K562 (cell line): ENCODE measurements around the gene CREM. TPM values are rescaled to one million over a fixed set of nuclear protein-coding genes. Genes with fewer than 3 reads are reported as not detected.

Experiments
- KLF6 ChIP-seq: fragments of 250-450 bp; sonication (Bioruptor Pico); IDR thresholded peaks from 2 replicates; pipeline ENCODE4 v1.4.0; 2020; ENCODE audit warnings: mild to moderate bottlenecking, moderate library complexity, borderline replicate concordance
- SRSF9 ChIP-seq: fragments of 200-400 bp; formaldehyde crosslinking; IDR thresholded peaks from 2 replicates; pipeline ENCODE4 v1.6.1; 2017; ENCODE audit warnings: low read depth, low read length, borderline replicate concordance
- ZBTB1 ChIP-seq: sonication (generic); formaldehyde crosslinking; IDR thresholded peaks from 2 replicates; pipeline ENCODE4 v1.8.1; 2023; ENCODE audit warnings: missing genetic modification reagents, low read depth, mild to moderate bottlenecking, borderline replicate concordance
- ZNF778 ChIP-seq: fragments of 450-650 bp; formaldehyde crosslinking; IDR thresholded peaks from 2 replicates; pipeline ENCODE4 v1.4.0; 2020; ENCODE audit warnings: mild to moderate bottlenecking, moderate library complexity
- polyA plus RNA-seq, 8 experiments: library from polyadenylated mRNA; depleted of rRNA in 4 of 8; stranded (reverse) in 5 of 8; unstranded in 3 of 8; fragments of >200 nt; fragmentation: Nextera tagmentation in 2 of 8; fragmentation: Illumina TruSeq in 1 of 8; extraction: Ambion mirVana in 2 of 8; extraction: Trizol in 1 of 8; gene quantifications; 2 replicates each; pipeline versions ENCODE4 v1.2.1 to v1.2.3, GENCODE V29; 2011 to 2014; ENCODE audit warnings: inconsistent platforms in 1 of 8, missing spikeins in 1 of 8
- total RNA-seq, 7 experiments: library from RNA; depleted of rRNA in 6 of 7; stranded (reverse); fragments of >200 nt in 6 of 7; fragmentation: Illumina TruSeq in 2 of 7; extraction: Trizol in 2 of 7; gene quantifications; 2 replicates each; pipeline versions ENCODE4 v1.2.1 to v1.2.3, GENCODE V29; 2011 to 2021; ENCODE audit warnings: low replicate concordance in 1 of 7
- TF ChIP-seq, protein P1 (sequence below): fragments of 450-650 bp; formaldehyde crosslinking; IDR thresholded peaks from 2 replicates; pipeline ENCODE4 v1.4.0; 2020; ENCODE audit warnings: mild to moderate bottlenecking, mixed read lengths
- TF ChIP-seq, protein P2 (sequence below): fragments of 450-650 bp; IDR thresholded peaks from 2 replicates; pipeline ENCODE4 v1.6.1; 2014; ENCODE audit warnings: low read depth, mild to moderate bottlenecking, moderate library complexity, borderline replicate concordance
- TF ChIP-seq, protein P3 (sequence below), 2 experiments: IDR thresholded peaks in 1 of 2; conservative IDR thresholded peaks in 1 of 2; 2 replicates each; pipeline ENCODE4 v1.6.1; 2016; ENCODE audit warnings: low read depth in 2 of 2, mild to moderate bottlenecking in 1 of 2, missing compliant biosample characterization in 1 of 2, missing genetic modification characterization in 1 of 2, moderate library complexity in 1 of 2
- TF ChIP-seq, protein P4 (sequence below): fragments of 450-650 bp; IDR thresholded peaks from 2 replicates; pipeline ENCODE4 v1.6.1; 2016; ENCODE audit warnings: low read depth
- TF ChIP-seq, protein P5 (sequence below): fragments of 450-650 bp; IDR thresholded peaks from 2 replicates; pipeline ENCODE4 v1.6.1; 2016

The CREM gene
- total and polyA plus RNA-seq, 9 of the 15 experiments (the other 6 are each of a cell fraction or from before 2014, with no cell fraction given): 39.1 to 70.2 (median 48.3) TPM

DNA sequence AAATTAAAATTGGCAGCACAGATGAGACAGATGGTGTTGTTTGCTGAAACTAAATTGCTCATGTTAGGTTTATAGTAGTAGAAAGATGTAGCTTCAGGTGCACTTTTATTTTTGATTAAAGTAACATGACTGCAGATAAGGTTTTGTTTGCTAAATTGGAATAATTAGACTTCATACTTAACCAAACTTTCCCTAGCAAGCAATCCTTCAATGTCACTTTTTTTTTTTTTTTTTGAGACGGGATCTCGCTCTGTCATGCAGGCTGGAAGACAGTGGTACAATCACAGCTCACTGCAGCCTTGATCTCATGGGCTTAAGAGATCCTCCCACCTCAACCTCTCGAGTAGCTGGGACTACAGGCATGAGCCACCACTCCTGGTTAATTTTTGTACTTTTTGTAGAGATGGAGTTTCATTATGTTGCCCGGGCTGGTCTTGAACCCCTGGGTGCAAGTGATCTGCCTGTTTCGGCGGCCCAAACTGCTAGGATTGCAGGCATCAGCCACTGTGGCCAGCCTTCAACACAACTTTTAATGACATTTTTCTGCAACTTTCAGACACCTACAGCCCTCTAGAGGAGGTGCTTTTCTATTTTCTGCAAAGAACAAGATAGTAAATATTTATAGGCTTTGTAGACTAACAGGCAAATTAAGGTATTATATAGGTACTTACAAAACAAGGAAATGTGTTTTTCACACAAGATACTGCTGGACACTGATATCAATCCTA, 124.9 kb downstream of the CREM start (continued):
- TF ChIP-seq, protein P1, sequence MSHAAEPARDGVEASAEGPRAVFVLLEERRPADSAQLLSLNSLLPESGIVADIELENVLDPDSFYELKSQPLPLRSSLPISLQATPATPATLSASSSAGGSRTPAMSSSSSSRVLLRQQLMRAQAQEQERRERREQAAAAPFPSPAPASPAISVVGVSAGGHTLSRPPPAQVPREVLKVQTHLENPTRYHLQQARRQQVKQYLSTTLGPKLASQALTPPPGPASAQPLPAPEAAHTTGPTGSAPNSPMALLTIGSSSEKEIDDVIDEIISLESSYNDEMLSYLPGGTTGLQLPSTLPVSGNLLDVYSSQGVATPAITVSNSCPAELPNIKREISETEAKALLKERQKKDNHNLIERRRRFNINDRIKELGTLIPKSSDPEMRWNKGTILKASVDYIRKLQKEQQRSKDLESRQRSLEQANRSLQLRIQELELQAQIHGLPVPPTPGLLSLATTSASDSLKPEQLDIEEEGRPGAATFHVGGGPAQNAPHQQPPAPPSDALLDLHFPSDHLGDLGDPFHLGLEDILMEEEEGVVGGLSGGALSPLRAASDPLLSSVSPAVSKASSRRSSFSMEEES (CRISPR knock-in tag): no peak
- TF ChIP-seq, protein P2, sequence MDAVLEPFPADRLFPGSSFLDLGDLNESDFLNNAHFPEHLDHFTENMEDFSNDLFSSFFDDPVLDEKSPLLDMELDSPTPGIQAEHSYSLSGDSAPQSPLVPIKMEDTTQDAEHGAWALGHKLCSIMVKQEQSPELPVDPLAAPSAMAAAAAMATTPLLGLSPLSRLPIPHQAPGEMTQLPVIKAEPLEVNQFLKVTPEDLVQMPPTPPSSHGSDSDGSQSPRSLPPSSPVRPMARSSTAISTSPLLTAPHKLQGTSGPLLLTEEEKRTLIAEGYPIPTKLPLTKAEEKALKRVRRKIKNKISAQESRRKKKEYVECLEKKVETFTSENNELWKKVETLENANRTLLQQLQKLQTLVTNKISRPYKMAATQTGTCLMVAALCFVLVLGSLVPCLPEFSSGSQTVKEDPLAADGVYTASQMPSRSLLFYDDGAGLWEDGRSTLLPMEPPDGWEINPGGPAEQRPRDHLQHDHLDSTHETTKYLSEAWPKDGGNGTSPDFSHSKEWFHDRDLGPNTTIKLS: no peak
- TF ChIP-seq, protein P3, sequence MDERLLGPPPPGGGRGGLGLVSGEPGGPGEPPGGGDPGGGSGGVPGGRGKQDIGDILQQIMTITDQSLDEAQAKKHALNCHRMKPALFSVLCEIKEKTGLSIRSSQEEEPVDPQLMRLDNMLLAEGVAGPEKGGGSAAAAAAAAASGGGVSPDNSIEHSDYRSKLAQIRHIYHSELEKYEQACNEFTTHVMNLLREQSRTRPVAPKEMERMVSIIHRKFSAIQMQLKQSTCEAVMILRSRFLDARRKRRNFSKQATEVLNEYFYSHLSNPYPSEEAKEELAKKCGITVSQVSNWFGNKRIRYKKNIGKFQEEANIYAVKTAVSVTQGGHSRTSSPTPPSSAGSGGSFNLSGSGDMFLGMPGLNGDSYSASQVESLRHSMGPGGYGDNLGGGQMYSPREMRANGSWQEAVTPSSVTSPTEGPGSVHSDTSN (CRISPR knock-in tag; IDR thresholded peaks at IDR 0.05; ENCODE audit: low read depth): no peak
- TF ChIP-seq, protein P3 (tag; conservative IDR thresholded peaks at IDR 0.05; ENCODE audit: low read depth): peak; percentile 83
- TF ChIP-seq SRSF9 (no peak), KLF6 (CRISPR knock-in tag) (no peak), ZNF778 (CRISPR knock-in tag) (no peak), ZBTB1 (no peak)
- TF ChIP-seq, protein P4, sequence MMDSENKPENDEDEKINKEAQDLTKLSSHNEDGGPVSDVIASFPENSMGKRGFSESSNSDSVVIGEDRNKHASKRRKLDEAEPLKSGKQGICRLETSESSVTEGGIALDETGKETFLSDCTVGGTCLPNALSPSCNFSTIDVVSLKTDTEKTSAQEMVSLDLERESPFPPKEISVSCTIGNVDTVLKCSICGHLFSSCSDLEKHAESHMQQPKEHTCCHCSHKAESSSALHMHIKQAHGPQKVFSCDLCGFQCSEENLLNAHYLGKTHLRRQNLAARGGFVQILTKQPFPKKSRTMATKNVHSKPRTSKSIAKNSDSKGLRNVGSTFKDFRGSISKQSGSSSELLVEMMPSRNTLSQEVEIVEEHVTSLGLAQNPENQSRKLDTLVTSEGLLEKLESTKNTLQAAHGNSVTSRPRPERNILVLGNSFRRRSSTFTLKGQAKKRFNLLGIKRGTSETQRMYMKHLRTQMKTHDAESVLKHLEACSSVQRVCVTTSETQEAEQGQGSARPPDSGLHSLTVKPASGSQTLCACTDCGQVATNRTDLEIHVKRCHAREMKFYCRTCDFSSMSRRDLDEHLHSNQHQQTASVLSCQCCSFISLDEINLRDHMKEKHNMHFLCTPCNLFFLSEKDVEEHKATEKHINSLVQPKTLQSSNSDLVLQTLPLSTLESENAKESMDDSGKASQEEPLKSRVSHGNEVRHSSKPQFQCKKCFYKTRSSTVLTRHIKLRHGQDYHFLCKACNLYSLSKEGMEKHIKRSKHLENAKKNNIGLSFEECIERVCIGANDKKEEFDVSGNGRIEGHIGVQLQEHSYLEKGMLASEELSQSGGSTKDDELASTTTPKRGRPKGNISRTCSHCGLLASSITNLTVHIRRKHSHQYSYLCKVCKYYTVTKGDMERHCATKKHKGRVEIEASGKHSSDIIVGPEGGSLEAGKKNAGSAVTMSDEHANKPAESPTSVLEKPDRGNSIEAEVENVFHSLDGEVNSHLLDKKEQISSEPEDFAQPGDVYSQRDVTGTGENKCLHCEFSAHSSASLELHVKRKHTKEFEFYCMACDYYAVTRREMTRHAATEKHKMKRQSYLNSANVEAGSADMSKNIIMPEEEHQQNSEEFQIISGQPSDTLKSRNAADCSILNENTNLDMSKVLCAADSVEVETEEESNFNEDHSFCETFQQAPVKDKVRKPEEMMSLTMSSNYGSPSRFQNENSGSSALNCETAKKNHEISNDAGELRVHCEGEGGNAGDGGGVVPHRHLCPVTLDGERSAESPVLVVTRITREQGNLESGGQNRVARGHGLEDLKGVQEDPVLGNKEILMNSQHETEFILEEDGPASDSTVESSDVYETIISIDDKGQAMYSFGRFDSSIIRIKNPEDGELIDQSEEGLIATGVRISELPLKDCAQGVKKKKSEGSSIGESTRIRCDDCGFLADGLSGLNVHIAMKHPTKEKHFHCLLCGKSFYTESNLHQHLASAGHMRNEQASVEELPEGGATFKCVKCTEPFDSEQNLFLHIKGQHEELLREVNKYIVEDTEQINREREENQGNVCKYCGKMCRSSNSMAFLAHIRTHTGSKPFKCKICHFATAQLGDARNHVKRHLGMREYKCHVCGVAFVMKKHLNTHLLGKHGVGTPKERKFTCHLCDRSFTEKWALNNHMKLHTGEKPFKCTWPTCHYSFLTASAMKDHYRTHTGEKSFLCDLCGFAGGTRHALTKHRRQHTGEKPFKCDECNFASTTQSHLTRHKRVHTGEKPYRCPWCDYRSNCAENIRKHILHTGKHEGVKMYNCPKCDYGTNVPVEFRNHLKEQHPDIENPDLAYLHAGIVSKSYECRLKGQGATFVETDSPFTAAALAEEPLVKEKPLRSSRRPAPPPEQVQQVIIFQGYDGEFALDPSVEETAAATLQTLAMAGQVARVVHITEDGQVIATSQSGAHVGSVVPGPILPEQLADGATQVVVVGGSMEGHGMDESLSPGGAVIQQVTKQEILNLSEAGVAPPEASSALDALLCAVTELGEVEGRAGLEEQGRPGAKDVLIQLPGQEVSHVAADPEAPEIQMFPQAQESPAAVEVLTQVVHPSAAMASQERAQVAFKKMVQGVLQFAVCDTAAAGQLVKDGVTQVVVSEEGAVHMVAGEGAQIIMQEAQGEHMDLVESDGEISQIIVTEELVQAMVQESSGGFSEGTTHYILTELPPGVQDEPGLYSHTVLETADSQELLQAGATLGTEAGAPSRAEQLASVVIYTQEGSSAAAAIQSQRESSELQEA: no peak
- TF ChIP-seq, protein P5, sequence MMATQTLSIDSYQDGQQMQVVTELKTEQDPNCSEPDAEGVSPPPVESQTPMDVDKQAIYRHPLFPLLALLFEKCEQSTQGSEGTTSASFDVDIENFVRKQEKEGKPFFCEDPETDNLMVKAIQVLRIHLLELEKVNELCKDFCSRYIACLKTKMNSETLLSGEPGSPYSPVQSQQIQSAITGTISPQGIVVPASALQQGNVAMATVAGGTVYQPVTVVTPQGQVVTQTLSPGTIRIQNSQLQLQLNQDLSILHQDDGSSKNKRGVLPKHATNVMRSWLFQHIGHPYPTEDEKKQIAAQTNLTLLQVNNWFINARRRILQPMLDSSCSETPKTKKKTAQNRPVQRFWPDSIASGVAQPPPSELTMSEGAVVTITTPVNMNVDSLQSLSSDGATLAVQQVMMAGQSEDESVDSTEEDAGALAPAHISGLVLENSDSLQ: peak; percentile 74
